Measurements from ENCODE around the gene CFAP54.

DNA sequence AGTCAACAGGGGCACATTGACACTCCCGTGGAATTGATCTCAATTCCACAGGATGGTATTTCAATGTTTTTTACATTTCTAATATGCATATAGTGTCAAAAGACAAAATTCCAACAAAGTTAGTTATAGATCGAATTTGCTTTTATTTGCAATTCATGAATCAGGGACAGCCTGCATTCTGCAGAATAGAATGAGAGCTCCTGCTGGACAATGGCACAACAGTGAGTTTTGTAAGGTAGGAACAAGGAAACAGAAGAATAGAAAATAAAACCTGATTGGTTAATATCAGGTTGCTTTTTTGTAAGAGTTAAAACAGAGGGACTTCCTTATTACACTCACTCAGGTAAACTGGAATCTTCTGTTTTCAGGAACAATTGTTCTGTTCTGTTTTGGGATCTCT is 384.8 kb downstream of the CFAP54 start:
- TF ChIP-seq POLR2A (IDR thresholded peaks at IDR 0.05) = no peak
- TF ChIP-seq, protein P1, sequence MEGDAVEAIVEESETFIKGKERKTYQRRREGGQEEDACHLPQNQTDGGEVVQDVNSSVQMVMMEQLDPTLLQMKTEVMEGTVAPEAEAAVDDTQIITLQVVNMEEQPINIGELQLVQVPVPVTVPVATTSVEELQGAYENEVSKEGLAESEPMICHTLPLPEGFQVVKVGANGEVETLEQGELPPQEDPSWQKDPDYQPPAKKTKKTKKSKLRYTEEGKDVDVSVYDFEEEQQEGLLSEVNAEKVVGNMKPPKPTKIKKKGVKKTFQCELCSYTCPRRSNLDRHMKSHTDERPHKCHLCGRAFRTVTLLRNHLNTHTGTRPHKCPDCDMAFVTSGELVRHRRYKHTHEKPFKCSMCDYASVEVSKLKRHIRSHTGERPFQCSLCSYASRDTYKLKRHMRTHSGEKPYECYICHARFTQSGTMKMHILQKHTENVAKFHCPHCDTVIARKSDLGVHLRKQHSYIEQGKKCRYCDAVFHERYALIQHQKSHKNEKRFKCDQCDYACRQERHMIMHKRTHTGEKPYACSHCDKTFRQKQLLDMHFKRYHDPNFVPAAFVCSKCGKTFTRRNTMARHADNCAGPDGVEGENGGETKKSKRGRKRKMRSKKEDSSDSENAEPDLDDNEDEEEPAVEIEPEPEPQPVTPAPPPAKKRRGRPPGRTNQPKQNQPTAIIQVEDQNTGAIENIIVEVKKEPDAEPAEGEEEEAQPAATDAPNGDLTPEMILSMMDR (IDR thresholded peaks at IDR 0.05) = no peak
